HepG2 (cell line): Measurements from ENCODE around the gene ARFGAP2. TPM values are rescaled to one million over a fixed set of nuclear protein-coding genes. Genes with fewer than 3 reads are reported as not detected.
A peak's percentile ranks its signal among the peaks of the same experiment; 100 is the strongest.

ENCODE experiments used
- ATF1 ChIP-seq: IDR thresholded peaks from 2 replicates; pipeline ENCODE4 v1.6.1; 2016; ENCODE audit warnings: mild to moderate bottlenecking, control low read depth
- FOSL1 ChIP-seq: sonication (generic); formaldehyde crosslinking; IDR thresholded peaks from 2 replicates; pipeline ENCODE4 v1.9.0; 2021; ENCODE audit warnings: missing genetic modification reagents, borderline replicate concordance
- KDM4B ChIP-seq: sonication (generic); formaldehyde crosslinking; IDR thresholded peaks from 2 replicates; pipeline ENCODE4 v1.4.0; 2020; ENCODE audit warnings: missing genetic modification reagents
- KLF9 ChIP-seq: IDR thresholded peaks from 2 replicates; pipeline ENCODE4 v1.6.1; 2016; ENCODE audit warnings: low read depth
- NFKBIZ ChIP-seq: IDR thresholded peaks from 2 replicates; pipeline ENCODE4 v1.6.1; 2018; ENCODE audit warnings: missing genetic modification reagents, missing compliant biosample characterization
- NR2F2 ChIP-seq: IDR thresholded peaks from 2 replicates; pipeline ENCODE4 v1.6.1; 2012; ENCODE audit warnings: low read depth, inconsistent platforms, borderline replicate concordance
- ZNF256 ChIP-seq: sonication (generic); formaldehyde crosslinking; conservative IDR thresholded peaks from 2 replicates; pipeline ENCODE4 v1.4.0; 2020; ENCODE audit warnings: missing genetic modification reagents
- ZNF383 ChIP-seq: sonication (generic); formaldehyde crosslinking; IDR thresholded peaks from 2 replicates; pipeline ENCODE4 v1.4.0; 2020; ENCODE audit warnings: missing genetic modification reagents, mild to moderate bottlenecking, borderline replicate concordance
- ZNF430 ChIP-seq: sonication (generic); formaldehyde crosslinking; IDR thresholded peaks from 2 replicates; pipeline ENCODE4 v1.9.0; 2021; ENCODE audit warnings: mild to moderate bottlenecking, missing genetic modification reagents
- ZNF616 ChIP-seq: sonication (generic); formaldehyde crosslinking; IDR thresholded peaks from 2 replicates; pipeline ENCODE4 v1.5.0; 2020; ENCODE audit warnings: low read depth, mild to moderate bottlenecking, missing genetic modification reagents
- polyA plus RNA-seq, 8 experiments: library from polyadenylated mRNA; depleted of rRNA in 3 of 8; stranded (reverse) in 7 of 8; unstranded in 1 of 8; fragments of >200 nt; fragmentation: Illumina TruSeq in 4 of 8; extraction: Trizol in 4 of 8; gene quantifications; 2 replicates each; pipeline versions ENCODE4 v1.2.1 to v1.2.3, GENCODE V29; 2011 to 2016; ENCODE audit warnings: low read depth in 4 of 8, missing spikeins in 1 of 8, mixed read lengths in 1 of 8; ENCODE audit not compliant: insufficient read depth in 1 of 8
- total RNA-seq, 5 experiments: library from RNA; depleted of rRNA; stranded (reverse); fragments of >200 nt; fragmentation: Illumina TruSeq; extraction: Trizol; gene quantifications; 2 replicates each; pipeline ENCODE4 v1.2.3, GENCODE V29; 2016; ENCODE audit warnings: low read depth in 1 of 5
- TF ChIP-seq, protein P1 (sequence below): sonication (generic); formaldehyde crosslinking; IDR thresholded peaks from 2 replicates; pipeline ENCODE4 v1.4.0; 2020; ENCODE audit warnings: mild to moderate bottlenecking, missing genetic modification reagents
- TF ChIP-seq, protein P2 (sequence below): sonication (generic); formaldehyde crosslinking; IDR thresholded peaks from 2 replicates; pipeline ENCODE4 v1.4.0; 2020; ENCODE audit warnings: missing genetic modification reagents, borderline replicate concordance
- TF ChIP-seq, protein P3 (sequence below): sonication (generic); formaldehyde crosslinking; IDR thresholded peaks from 2 replicates; pipeline ENCODE4 v1.4.0; 2020; ENCODE audit warnings: mild to moderate bottlenecking, missing genetic modification reagents
- TF ChIP-seq, protein P4 (sequence below): sonication (generic); formaldehyde crosslinking; IDR thresholded peaks from 2 replicates; pipeline ENCODE4 v1.4.0; 2020; ENCODE audit warnings: low read depth, missing genetic modification reagents
- TF ChIP-seq, protein P5 (sequence below): sonication (generic); formaldehyde crosslinking; IDR thresholded peaks from 2 replicates; pipeline ENCODE4 v1.4.0; 2020; ENCODE audit warnings: missing genetic modification reagents, mild to moderate bottlenecking, borderline replicate concordance

ARFGAP2 gene
- total and polyA plus RNA-seq, 2 of the 13 experiments (the other 11 are each of a cell fraction or from before 2014, with no cell fraction given): 32.3 to 75.3 TPM

DNA sequence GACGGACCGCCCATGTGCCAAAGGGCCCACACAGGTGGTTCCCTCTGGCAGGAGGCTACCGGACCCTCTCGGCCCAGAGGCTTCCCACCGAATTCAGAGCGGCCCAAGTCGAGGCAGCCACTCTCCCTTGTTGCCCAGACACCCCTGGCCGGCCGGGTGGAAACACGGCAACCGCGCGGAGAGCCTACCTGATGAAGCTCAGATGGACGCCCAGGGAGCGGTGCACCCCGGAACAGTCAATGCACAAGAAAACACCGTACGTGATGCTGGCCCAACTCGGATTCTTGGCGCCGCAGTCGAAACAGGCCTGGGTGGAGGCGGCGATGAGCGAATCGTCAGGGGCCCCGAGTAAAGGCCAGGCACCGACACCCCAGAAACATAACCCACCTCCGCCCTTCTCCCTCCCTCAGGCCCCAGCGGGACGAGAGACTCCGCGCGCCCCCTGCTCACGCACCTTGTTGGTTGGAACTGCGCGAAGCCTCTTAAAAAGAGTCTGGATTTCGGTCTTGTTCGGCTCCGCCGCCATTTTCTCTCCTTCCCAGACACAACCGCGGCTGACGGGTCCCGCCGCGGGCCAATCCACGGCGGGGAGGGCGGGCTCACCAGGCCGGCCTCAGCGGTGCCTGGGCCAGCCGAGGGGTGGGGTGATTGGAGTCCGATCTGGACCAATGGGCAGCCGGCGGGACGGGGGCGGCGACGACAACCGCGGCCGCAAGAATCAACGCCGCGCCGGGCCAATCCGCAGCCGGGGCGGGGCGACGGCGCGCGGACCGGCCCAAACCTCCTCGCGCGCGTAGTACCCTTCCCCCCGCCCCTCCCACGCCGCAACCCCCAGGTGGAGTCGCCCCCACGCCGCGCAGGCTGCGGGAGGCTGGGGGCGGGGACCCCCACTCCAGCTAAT lies at the start of gene ARFGAP2 (continued):
- TF ChIP-seq NR2F2 (no peak; the same call in 1 of the 2 replicates), ZNF256 (no peak), KLF9 (CRISPR knock-in tag) (no peak), ZNF616 (no peak), FOSL1 (CRISPR knock-in tag) (no peak), ATF1 (CRISPR knock-in tag) (peak; percentile 74), NFKBIZ (CRISPR knock-in tag) (no peak), KDM4B (no peak), ZNF430 (CRISPR knock-in tag) (peak; percentile 75; the same call in 1 of the 2 replicates), ZNF383 (peak; percentile 67; the same call in 1 of the 2 replicates)
- TF ChIP-seq, protein P1, sequence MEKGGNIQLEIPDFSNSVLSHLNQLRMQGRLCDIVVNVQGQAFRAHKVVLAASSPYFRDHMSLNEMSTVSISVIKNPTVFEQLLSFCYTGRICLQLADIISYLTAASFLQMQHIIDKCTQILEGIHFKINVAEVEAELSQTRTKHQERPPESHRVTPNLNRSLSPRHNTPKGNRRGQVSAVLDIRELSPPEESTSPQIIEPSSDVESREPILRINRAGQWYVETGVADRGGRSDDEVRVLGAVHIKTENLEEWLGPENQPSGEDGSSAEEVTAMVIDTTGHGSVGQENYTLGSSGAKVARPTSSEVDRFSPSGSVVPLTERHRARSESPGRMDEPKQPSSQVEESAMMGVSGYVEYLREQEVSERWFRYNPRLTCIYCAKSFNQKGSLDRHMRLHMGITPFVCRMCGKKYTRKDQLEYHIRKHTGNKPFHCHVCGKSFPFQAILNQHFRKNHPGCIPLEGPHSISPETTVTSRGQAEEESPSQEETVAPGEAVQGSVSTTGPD (CRISPR knock-in tag): no peak
- TF ChIP-seq, protein P2, sequence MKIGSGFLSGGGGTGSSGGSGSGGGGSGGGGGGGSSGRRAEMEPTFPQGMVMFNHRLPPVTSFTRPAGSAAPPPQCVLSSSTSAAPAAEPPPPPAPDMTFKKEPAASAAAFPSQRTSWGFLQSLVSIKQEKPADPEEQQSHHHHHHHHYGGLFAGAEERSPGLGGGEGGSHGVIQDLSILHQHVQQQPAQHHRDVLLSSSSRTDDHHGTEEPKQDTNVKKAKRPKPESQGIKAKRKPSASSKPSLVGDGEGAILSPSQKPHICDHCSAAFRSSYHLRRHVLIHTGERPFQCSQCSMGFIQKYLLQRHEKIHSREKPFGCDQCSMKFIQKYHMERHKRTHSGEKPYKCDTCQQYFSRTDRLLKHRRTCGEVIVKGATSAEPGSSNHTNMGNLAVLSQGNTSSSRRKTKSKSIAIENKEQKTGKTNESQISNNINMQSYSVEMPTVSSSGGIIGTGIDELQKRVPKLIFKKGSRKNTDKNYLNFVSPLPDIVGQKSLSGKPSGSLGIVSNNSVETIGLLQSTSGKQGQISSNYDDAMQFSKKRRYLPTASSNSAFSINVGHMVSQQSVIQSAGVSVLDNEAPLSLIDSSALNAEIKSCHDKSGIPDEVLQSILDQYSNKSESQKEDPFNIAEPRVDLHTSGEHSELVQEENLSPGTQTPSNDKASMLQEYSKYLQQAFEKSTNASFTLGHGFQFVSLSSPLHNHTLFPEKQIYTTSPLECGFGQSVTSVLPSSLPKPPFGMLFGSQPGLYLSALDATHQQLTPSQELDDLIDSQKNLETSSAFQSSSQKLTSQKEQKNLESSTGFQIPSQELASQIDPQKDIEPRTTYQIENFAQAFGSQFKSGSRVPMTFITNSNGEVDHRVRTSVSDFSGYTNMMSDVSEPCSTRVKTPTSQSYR (CRISPR knock-in tag): peak; percentile 76; the same call in 1 of the 2 replicates
- TF ChIP-seq, protein P3, sequence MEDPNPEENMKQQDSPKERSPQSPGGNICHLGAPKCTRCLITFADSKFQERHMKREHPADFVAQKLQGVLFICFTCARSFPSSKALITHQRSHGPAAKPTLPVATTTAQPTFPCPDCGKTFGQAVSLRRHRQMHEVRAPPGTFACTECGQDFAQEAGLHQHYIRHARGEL (CRISPR knock-in tag): no peak
- TF ChIP-seq, protein P4, sequence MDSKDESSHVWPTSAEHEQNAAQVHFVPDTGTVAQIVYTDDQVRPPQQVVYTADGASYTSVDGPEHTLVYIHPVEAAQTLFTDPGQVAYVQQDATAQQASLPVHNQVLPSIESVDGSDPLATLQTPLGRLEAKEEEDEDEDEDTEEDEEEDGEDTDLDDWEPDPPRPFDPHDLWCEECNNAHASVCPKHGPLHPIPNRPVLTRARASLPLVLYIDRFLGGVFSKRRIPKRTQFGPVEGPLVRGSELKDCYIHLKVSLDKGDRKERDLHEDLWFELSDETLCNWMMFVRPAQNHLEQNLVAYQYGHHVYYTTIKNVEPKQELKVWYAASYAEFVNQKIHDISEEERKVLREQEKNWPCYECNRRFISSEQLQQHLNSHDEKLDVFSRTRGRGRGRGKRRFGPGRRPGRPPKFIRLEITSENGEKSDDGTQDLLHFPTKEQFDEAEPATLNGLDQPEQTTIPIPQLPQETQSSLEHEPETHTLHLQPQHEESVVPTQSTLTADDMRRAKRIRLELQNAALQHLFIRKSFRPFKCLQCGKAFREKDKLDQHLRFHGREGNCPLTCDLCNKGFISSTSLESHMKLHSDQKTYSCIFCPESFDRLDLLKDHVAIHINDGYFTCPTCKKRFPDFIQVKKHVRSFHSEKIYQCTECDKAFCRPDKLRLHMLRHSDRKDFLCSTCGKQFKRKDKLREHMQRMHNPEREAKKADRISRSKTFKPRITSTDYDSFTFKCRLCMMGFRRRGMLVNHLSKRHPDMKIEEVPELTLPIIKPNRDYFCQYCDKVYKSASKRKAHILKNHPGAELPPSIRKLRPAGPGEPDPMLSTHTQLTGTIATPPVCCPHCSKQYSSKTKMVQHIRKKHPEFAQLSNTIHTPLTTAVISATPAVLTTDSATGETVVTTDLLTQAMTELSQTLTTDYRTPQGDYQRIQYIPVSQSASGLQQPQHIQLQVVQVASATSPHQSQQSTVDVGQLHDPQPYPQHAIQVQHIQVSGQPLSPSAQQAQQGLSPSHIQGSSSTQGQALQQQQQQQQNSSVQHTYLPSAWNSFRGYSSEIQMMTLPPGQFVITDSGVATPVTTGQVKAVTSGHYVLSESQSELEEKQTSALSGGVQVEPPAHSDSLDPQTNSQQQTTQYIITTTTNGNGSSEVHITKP (CRISPR knock-in tag): 0 out of 2 replicates have a peak, but pooled peaks have one; percentile 19
- TF ChIP-seq, protein P5, sequence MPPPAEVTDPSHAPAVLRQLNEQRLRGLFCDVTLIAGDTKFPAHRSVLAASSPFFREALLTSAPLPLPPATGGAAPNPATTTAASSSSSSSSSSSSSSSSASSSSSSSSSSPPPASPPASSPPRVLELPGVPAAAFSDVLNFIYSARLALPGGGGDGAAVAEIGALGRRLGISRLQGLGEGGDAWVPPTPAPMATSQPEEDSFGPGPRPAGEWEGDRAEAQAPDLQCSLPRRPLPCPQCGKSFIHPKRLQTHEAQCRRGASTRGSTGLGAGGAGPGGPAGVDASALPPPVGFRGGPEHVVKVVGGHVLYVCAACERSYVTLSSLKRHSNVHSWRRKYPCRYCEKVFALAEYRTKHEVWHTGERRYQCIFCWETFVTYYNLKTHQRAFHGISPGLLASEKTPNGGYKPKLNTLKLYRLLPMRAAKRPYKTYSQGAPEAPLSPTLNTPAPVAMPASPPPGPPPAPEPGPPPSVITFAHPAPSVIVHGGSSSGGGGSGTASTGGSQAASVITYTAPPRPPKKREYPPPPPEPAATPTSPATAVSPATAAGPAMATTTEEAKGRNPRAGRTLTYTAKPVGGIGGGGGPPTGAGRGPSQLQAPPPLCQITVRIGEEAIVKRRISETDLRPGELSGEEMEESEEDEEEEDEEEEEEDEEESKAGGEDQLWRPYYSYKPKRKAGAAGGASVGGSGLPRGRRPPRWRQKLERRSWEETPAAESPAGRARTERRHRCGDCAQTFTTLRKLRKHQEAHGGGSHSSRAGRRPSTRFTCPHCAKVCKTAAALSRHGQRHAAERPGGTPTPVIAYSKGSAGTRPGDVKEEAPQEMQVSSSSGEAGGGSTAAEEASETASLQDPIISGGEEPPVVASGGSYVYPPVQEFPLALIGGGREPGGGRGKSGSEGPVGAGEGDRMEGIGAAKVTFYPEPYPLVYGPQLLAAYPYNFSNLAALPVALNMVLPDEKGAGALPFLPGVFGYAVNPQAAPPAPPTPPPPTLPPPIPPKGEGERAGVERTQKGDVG (CRISPR knock-in tag): no peak
